WTC11 (cell line): ENCODE results near the gene GRM7. TPM values are rescaled to one million over a fixed set of nuclear protein-coding genes. Genes with fewer than 3 reads are reported as not detected.

ENCODE experiments used
- ATAC-seq: fragments of 200-7000 bp; cut with Tn5 transposase; 2 replicates; pipeline ENCODE4 v1.10.0; 2021; ENCODE audit warnings: mild to moderate bottlenecking, moderate library complexity
- CTCF ChIA-PET: fragments of 300-600 bp; sonication (Branson Sonifier 250); formaldehyde crosslinking; loops from one replicate; lab custom pipeline; 2021; ENCODE audit warnings: antibody characterized with exemption; lab: Charles Lee
- POLR2A ChIA-PET: fragments of 350-600 bp; sonication (Branson Sonifier 250); formaldehyde crosslinking; loops from one replicate; lab custom pipeline; 2021; ENCODE audit warnings: antibody characterized with exemption; lab: Charles Lee
- DNase-seq: peaks from one replicate; pipeline ENCODE4 v3.0.0; 2021; ENCODE audit warnings: low spot score
- H3K27ac Mint-ChIP-seq: 2 replicates; pipeline ENCODE4 v1.8.0; 2021; ENCODE audit warnings: mixed read lengths
- H3K27me3 Mint-ChIP-seq: 2 replicates; pipeline ENCODE4 v1.8.0; 2021; ENCODE audit warnings: low read depth, mild to moderate bottlenecking, moderate library complexity, mixed read lengths
- H3K36me3 Mint-ChIP-seq: 2 replicates; pipeline ENCODE4 v1.8.0; 2021; ENCODE audit warnings: mixed read lengths
- H3K4me1 Mint-ChIP-seq: 2 replicates; pipeline ENCODE4 v1.8.0; 2022; ENCODE audit warnings: mixed read lengths
- H3K4me3 Mint-ChIP-seq: 2 replicates; pipeline ENCODE4 v1.8.0; 2021; ENCODE audit warnings: mild to moderate bottlenecking, moderate library complexity, mixed read lengths
- H3K9me3 Mint-ChIP-seq: 2 replicates; pipeline ENCODE4 v1.8.0; 2021; ENCODE audit warnings: mixed read lengths
- CDX4 ChIP-seq: fragments of 250-450 bp; sonication (Bioruptor Pico); IDR thresholded peaks from 2 replicates; pipeline ENCODE4 v1.9.0; 2021; ENCODE audit warnings: moderate library complexity, mild to moderate bottlenecking, inconsistent platforms, borderline replicate concordance
- E2F5 ChIP-seq: sonication (generic); formaldehyde crosslinking; IDR thresholded peaks from 2 replicates; pipeline ENCODE4 v1.8.1; 2022; ENCODE audit warnings: mild to moderate bottlenecking, moderate library complexity, missing genetic modification reagents
- FOXJ3 ChIP-seq: sonication (generic); formaldehyde crosslinking; IDR thresholded peaks from 2 replicates; pipeline ENCODE4 v1.9.0; 2021; ENCODE audit warnings: missing genetic modification reagents, mild to moderate bottlenecking, borderline replicate concordance
- FOXP4 ChIP-seq: sonication (generic); formaldehyde crosslinking; IDR thresholded peaks from 2 replicates; pipeline ENCODE4 v1.8.0; 2022; ENCODE audit warnings: mild to moderate bottlenecking, missing genetic modification reagents
- IRF2 ChIP-seq: sonication (generic); formaldehyde crosslinking; IDR thresholded peaks from 2 replicates; pipeline ENCODE4 v1.8.0; 2022; ENCODE audit warnings: low read depth, missing genetic modification reagents, borderline replicate concordance
- KAT7 ChIP-seq: sonication (generic); formaldehyde crosslinking; IDR thresholded peaks from 2 replicates; pipeline ENCODE4 v1.8.1; 2023; ENCODE audit warnings: missing genetic modification reagents, mild to moderate bottlenecking, borderline replicate concordance
- MXD4 ChIP-seq: fragments of 250-450 bp; sonication (Bioruptor Pico); IDR thresholded peaks from 2 replicates; pipeline ENCODE4 v1.8.0; 2021; ENCODE audit warnings: mild to moderate bottlenecking, moderate library complexity, borderline replicate concordance
- MYBL2 ChIP-seq: sonication (generic); formaldehyde crosslinking; IDR thresholded peaks from 2 replicates; pipeline ENCODE4 v1.8.1; 2023; ENCODE audit warnings: mild to moderate bottlenecking, moderate library complexity, missing genetic modification reagents
- SMAD3 ChIP-seq: sonication (generic); formaldehyde crosslinking; IDR thresholded peaks from 2 replicates; pipeline ENCODE4 v1.8.0; 2022; ENCODE audit warnings: missing genetic modification reagents, mild to moderate bottlenecking, borderline replicate concordance
- TP53 ChIP-seq: sonication (generic); formaldehyde crosslinking; IDR thresholded peaks from 2 replicates; pipeline ENCODE4 v1.8.1; 2023; ENCODE audit warnings: mild to moderate bottlenecking, missing genetic modification reagents
- USF2 ChIP-seq: sonication (generic); formaldehyde crosslinking; IDR thresholded peaks from 2 replicates; pipeline ENCODE4 v1.8.1; 2023; ENCODE audit warnings: mild to moderate bottlenecking, missing genetic modification reagents, moderate library complexity
- ZNF121 ChIP-seq: sonication (generic); formaldehyde crosslinking; IDR thresholded peaks from 2 replicates; pipeline ENCODE4 v1.8.0; 2023; ENCODE audit warnings: missing genetic modification reagents
- ZNF263 ChIP-seq: sonication (generic); formaldehyde crosslinking; IDR thresholded peaks from 2 replicates; pipeline ENCODE4 v1.8.1; 2022; ENCODE audit warnings: low read depth, mild to moderate bottlenecking, moderate library complexity, missing genetic modification reagents
- ZNF423 ChIP-seq: fragments of 250-450 bp; sonication (Bioruptor Pico); IDR thresholded peaks from 2 replicates; pipeline ENCODE4 v2.1.2; 2022; ENCODE audit warnings: mild to moderate bottlenecking, moderate library complexity
- ZNF671 ChIP-seq: fragments of 250-450 bp; sonication (Bioruptor Pico); IDR thresholded peaks from 2 replicates; pipeline ENCODE4 v1.8.0; 2021; ENCODE audit warnings: mild to moderate bottlenecking
- total RNA-seq: library from RNA; stranded (reverse); gene quantifications from 3 replicates; pipeline ENCODE4 v1.2.3, GENCODE V29; 2021
- TF ChIP-seq, protein P1 (sequence below): fragments of 250-450 bp; sonication (Bioruptor Pico); conservative IDR thresholded peaks from 2 replicates; pipeline ENCODE4 v1.9.0; 2021; ENCODE audit warnings: mild to moderate bottlenecking
- TF ChIP-seq, protein P2 (sequence below): sonication (generic); formaldehyde crosslinking; conservative IDR thresholded peaks from 2 replicates; pipeline ENCODE4 v1.8.1; 2022; ENCODE audit warnings: mild to moderate bottlenecking, missing genetic modification reagents
- TF ChIP-seq, protein P3 (sequence below): fragments of 250-450 bp; sonication (Bioruptor Pico); IDR thresholded peaks from 2 replicates; pipeline ENCODE4 v1.9.0; 2021; ENCODE audit warnings: mild to moderate bottlenecking
- TF ChIP-seq, protein P4 (sequence below): sonication (generic); formaldehyde crosslinking; IDR thresholded peaks from 2 replicates; pipeline ENCODE4 v1.8.0; 2023; ENCODE audit warnings: missing genetic modification reagents, mild to moderate bottlenecking, borderline replicate concordance

GRM7 gene
- total RNA-seq, 1 experiment from 2014 or later: 0.42 TPM

- POLR2A ChIA-PET: interaction anchor here (0.6 kb wide), 1 partner anchor 515 kb away, joined by 3 read pairs; no protein-coding TSS in a partner anchor
- no peak overlapping the region for H3K4me3 Mint-ChIP-seq
- CTCF ChIA-PET: no interaction called here
- H3K4me1 Mint-ChIP-seq: peaks cover 3% of the 10 kb centered on the region
- TF ChIP-seq E2F5 (CRISPR knock-in tag): no peak
- no peak for TF ChIP-seq ZNF423 (CRISPR knock-in tag)
- TF ChIP-seq CDX4: no peak
- TF ChIP-seq FOXP4 (CRISPR knock-in tag): no peak
- no peak for TF ChIP-seq SMAD3 (CRISPR knock-in tag)
- TF ChIP-seq TP53 (CRISPR knock-in tag): no peak
- TF ChIP-seq, protein P1, sequence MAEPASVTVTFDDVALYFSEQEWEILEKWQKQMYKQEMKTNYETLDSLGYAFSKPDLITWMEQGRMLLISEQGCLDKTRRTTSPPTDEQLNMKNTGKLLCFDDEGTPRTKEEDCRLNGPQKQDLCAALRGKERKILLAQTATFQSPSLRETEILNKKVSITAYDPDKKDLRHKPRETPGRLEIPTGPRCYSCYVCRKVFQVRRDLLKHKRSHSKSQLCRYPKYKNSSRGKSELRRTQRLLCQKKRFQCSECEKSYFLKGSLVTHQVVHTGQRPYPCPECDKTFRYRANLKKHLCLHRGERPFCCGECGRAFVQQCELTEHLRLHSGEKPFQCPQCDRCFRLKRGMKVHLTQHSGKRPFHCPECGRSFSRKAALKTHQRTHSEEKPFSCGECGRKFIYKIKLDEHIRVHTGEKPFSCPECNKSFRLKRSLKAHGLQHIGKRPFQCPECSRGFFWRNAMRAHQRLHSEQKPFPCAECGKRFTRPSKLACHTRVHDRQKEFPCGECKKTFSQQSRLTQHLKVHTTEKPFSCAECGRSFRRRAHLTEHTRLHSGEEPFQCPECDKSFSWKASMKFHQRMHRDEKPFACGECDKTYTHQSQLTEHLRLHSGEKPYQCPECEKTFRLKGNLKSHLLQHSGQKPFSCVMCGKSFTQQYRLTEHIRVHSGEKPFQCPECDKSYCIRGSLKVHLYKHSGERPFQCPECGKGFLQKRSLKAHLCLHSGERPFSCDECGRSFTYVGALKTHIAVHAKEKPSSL (CRISPR knock-in tag): no peak
- TF ChIP-seq, protein P2, sequence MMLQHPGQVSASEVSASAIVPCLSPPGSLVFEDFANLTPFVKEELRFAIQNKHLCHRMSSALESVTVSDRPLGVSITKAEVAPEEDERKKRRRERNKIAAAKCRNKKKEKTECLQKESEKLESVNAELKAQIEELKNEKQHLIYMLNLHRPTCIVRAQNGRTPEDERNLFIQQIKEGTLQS (CRISPR knock-in tag): no peak
- TF ChIP-seq, protein P3, sequence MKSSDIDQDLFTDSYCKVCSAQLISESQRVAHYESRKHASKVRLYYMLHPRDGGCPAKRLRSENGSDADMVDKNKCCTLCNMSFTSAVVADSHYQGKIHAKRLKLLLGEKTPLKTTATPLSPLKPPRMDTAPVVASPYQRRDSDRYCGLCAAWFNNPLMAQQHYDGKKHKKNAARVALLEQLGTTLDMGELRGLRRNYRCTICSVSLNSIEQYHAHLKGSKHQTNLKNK (CRISPR knock-in tag): no peak
- TF ChIP-seq, protein P4, sequence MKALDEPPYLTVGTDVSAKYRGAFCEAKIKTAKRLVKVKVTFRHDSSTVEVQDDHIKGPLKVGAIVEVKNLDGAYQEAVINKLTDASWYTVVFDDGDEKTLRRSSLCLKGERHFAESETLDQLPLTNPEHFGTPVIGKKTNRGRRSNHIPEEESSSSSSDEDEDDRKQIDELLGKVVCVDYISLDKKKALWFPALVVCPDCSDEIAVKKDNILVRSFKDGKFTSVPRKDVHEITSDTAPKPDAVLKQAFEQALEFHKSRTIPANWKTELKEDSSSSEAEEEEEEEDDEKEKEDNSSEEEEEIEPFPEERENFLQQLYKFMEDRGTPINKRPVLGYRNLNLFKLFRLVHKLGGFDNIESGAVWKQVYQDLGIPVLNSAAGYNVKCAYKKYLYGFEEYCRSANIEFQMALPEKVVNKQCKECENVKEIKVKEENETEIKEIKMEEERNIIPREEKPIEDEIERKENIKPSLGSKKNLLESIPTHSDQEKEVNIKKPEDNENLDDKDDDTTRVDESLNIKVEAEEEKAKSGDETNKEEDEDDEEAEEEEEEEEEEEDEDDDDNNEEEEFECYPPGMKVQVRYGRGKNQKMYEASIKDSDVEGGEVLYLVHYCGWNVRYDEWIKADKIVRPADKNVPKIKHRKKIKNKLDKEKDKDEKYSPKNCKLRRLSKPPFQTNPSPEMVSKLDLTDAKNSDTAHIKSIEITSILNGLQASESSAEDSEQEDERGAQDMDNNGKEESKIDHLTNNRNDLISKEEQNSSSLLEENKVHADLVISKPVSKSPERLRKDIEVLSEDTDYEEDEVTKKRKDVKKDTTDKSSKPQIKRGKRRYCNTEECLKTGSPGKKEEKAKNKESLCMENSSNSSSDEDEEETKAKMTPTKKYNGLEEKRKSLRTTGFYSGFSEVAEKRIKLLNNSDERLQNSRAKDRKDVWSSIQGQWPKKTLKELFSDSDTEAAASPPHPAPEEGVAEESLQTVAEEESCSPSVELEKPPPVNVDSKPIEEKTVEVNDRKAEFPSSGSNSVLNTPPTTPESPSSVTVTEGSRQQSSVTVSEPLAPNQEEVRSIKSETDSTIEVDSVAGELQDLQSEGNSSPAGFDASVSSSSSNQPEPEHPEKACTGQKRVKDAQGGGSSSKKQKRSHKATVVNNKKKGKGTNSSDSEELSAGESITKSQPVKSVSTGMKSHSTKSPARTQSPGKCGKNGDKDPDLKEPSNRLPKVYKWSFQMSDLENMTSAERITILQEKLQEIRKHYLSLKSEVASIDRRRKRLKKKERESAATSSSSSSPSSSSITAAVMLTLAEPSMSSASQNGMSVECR: no peak
- no peak for TF ChIP-seq KAT7 (CRISPR knock-in tag)
- TF ChIP-seq USF2 (CRISPR knock-in tag): no peak
- no peak for TF ChIP-seq FOXJ3 (CRISPR knock-in tag)
- no peak for TF ChIP-seq MXD4
- no peak for TF ChIP-seq IRF2 (CRISPR knock-in tag)
- TF ChIP-seq MYBL2: no peak
- TF ChIP-seq ZNF671: no peak
- no peak for TF ChIP-seq ZNF121 (CRISPR knock-in tag)
- no peak for TF ChIP-seq ZNF263 (CRISPR knock-in tag)
- peaks cover 18% of the 10 kb centered on the region for H3K9me3 Mint-ChIP-seq
- DNase-seq (no peak), ATAC-seq (no peak)
- peaks cover 10% of the 10 kb centered on the region for H3K36me3 Mint-ChIP-seq
- no peaks in the 10 kb centered on the region for H3K27me3 Mint-ChIP-seq
- H3K27ac Mint-ChIP-seq: no peak overlapping the region
These were observed 576.3 kb downstream of the GRM7 start for GRCh38 chr3:7437231-7437630.
